WTC11 (cell line): ENCODE data around the gene MRNIP. TPM values are rescaled to one million over a fixed set of nuclear protein-coding genes. Genes with fewer than 3 reads are reported as not detected.

Experiments used
- ATAC-seq: fragments of 200-7000 bp; cut with Tn5 transposase; 2 replicates; pipeline ENCODE4 v1.10.0; 2021; ENCODE audit warnings: mild to moderate bottlenecking, moderate library complexity
- CTCF ChIA-PET: fragments of 300-600 bp; sonication (Branson Sonifier 250); formaldehyde crosslinking; loops from one replicate; lab custom pipeline; 2021; ENCODE audit warnings: antibody characterized with exemption; lab: Charles Lee
- POLR2A ChIA-PET: fragments of 350-600 bp; sonication (Branson Sonifier 250); formaldehyde crosslinking; loops from one replicate; lab custom pipeline; 2021; ENCODE audit warnings: antibody characterized with exemption; lab: Charles Lee
- DNase-seq: peaks from one replicate; pipeline ENCODE4 v3.0.0; 2021; ENCODE audit warnings: low spot score
- H3K27ac Mint-ChIP-seq: 2 replicates; pipeline ENCODE4 v1.8.0; 2021; ENCODE audit warnings: mixed read lengths
- H3K27me3 Mint-ChIP-seq: 2 replicates; pipeline ENCODE4 v1.8.0; 2021; ENCODE audit warnings: low read depth, mild to moderate bottlenecking, moderate library complexity, mixed read lengths
- H3K36me3 Mint-ChIP-seq: 2 replicates; pipeline ENCODE4 v1.8.0; 2021; ENCODE audit warnings: mixed read lengths
- H3K4me1 Mint-ChIP-seq: 2 replicates; pipeline ENCODE4 v1.8.0; 2022; ENCODE audit warnings: mixed read lengths
- H3K4me3 Mint-ChIP-seq: 2 replicates; pipeline ENCODE4 v1.8.0; 2021; ENCODE audit warnings: mild to moderate bottlenecking, moderate library complexity, mixed read lengths
- H3K9me3 Mint-ChIP-seq: 2 replicates; pipeline ENCODE4 v1.8.0; 2021; ENCODE audit warnings: mixed read lengths
- ATF6 ChIP-seq: sonication (generic); formaldehyde crosslinking; IDR thresholded peaks from 2 replicates; pipeline ENCODE4 v1.8.1; 2023; ENCODE audit warnings: mild to moderate bottlenecking, missing genetic modification reagents
- CTCF ChIP-seq: fragments of 200-600 bp; IDR thresholded peaks from 2 replicates; pipeline ENCODE4 v1.8.0; 2022; ENCODE audit warnings: antibody characterized with exemption
- ELF4 ChIP-seq: sonication (generic); formaldehyde crosslinking; IDR thresholded peaks from 2 replicates; pipeline ENCODE4 v1.8.1; 2022; ENCODE audit warnings: low read depth, mild to moderate bottlenecking, moderate library complexity, missing genetic modification reagents
- FOXK1 ChIP-seq: sonication (generic); formaldehyde crosslinking; IDR thresholded peaks from 2 replicates; pipeline ENCODE4 v1.8.0; 2022; ENCODE audit warnings: mild to moderate bottlenecking, moderate library complexity, missing genetic modification reagents
- MXD4 ChIP-seq: fragments of 250-450 bp; sonication (Bioruptor Pico); IDR thresholded peaks from 2 replicates; pipeline ENCODE4 v1.8.0; 2021; ENCODE audit warnings: mild to moderate bottlenecking, moderate library complexity, borderline replicate concordance
- NFE2L1 ChIP-seq: sonication (generic); formaldehyde crosslinking; IDR thresholded peaks from 2 replicates; pipeline ENCODE4 v1.8.1; 2023; ENCODE audit warnings: missing genetic modification reagents
- RELA ChIP-seq: sonication (generic); formaldehyde crosslinking; IDR thresholded peaks from 2 replicates; pipeline ENCODE4 v1.8.1; 2022; ENCODE audit warnings: missing genetic modification reagents, mild to moderate bottlenecking, borderline replicate concordance
- TEAD4 ChIP-seq: sonication (generic); formaldehyde crosslinking; IDR thresholded peaks from 2 replicates; pipeline ENCODE4 v1.8.0; 2022; ENCODE audit warnings: mild to moderate bottlenecking, missing genetic modification reagents
- TP53 ChIP-seq: sonication (generic); formaldehyde crosslinking; IDR thresholded peaks from 2 replicates; pipeline ENCODE4 v1.8.1; 2023; ENCODE audit warnings: mild to moderate bottlenecking, missing genetic modification reagents
- USF2 ChIP-seq: sonication (generic); formaldehyde crosslinking; IDR thresholded peaks from 2 replicates; pipeline ENCODE4 v1.8.1; 2023; ENCODE audit warnings: mild to moderate bottlenecking, missing genetic modification reagents, moderate library complexity
- ZBTB21 ChIP-seq: sonication (generic); formaldehyde crosslinking; IDR thresholded peaks from 2 replicates; pipeline ENCODE4 v1.8.1; 2023; ENCODE audit warnings: mild to moderate bottlenecking, missing genetic modification reagents, borderline replicate concordance
- ZBTB43 ChIP-seq: sonication (generic); formaldehyde crosslinking; IDR thresholded peaks from 2 replicates; pipeline ENCODE4 v1.8.1; 2023; ENCODE audit warnings: mild to moderate bottlenecking, missing genetic modification reagents
- ZNF396 ChIP-seq: fragments of 250-450 bp; sonication (Bioruptor Pico); IDR thresholded peaks from 2 replicates; pipeline ENCODE4 v1.8.0; 2021; ENCODE audit warnings: mild to moderate bottlenecking, moderate library complexity, borderline replicate concordance
- ZNF416 ChIP-seq: fragments of 250-450 bp; sonication (Bioruptor Pico); IDR thresholded peaks from 2 replicates; pipeline ENCODE4 v1.9.0; 2021; ENCODE audit warnings: mild to moderate bottlenecking, inconsistent platforms
- total RNA-seq: library from RNA; stranded (reverse); gene quantifications from 3 replicates; pipeline ENCODE4 v1.2.3, GENCODE V29; 2021
- TF ChIP-seq, protein P1 (sequence below): sonication (generic); formaldehyde crosslinking; IDR thresholded peaks from 2 replicates; pipeline ENCODE4 v1.8.1; 2023; ENCODE audit warnings: mild to moderate bottlenecking, missing genetic modification reagents, borderline replicate concordance
- TF ChIP-seq, protein P2 (sequence below): sonication (generic); formaldehyde crosslinking; IDR thresholded peaks from 2 replicates; pipeline ENCODE4 v1.8.1; 2022; ENCODE audit warnings: low read depth, missing genetic modification reagents, borderline replicate concordance
- TF ChIP-seq, protein P3 (sequence below): sonication (generic); formaldehyde crosslinking; IDR thresholded peaks from 2 replicates; pipeline ENCODE4 v1.8.1; 2022; ENCODE audit warnings: missing genetic modification reagents, borderline replicate concordance

The MRNIP gene
- total RNA-seq, 1 experiment from 2014 or later = 42.0 TPM

GRCh38 chr5:179887095-179887494 is 28.5 kb upstream of the MRNIP start:
- POLR2A ChIA-PET = no interaction called here
- Mint-ChIP-seq H3K9me3 (peaks cover 28% of the 10 kb centered on the region), H3K36me3 (peaks cover 80% of the 10 kb centered on the region), H3K27ac (no peak overlapping the region)
- CTCF ChIA-PET = interaction anchor here (1.0 to 1.1 kb wide), 2 partner anchors 16 to 21 kb away, joined by 3 read pairs; no protein-coding TSS in a partner anchor
- ATAC-seq (no peak), DNase-seq (no peak)
- TF ChIP-seq TP53 (CRISPR knock-in tag) = no peak
- TF ChIP-seq MXD4 (CRISPR knock-in tag) = no peak
- TF ChIP-seq ZBTB21 (CRISPR knock-in tag) = no peak
- no peak for TF ChIP-seq ELF4 (CRISPR knock-in tag)
- TF ChIP-seq, protein P1, sequence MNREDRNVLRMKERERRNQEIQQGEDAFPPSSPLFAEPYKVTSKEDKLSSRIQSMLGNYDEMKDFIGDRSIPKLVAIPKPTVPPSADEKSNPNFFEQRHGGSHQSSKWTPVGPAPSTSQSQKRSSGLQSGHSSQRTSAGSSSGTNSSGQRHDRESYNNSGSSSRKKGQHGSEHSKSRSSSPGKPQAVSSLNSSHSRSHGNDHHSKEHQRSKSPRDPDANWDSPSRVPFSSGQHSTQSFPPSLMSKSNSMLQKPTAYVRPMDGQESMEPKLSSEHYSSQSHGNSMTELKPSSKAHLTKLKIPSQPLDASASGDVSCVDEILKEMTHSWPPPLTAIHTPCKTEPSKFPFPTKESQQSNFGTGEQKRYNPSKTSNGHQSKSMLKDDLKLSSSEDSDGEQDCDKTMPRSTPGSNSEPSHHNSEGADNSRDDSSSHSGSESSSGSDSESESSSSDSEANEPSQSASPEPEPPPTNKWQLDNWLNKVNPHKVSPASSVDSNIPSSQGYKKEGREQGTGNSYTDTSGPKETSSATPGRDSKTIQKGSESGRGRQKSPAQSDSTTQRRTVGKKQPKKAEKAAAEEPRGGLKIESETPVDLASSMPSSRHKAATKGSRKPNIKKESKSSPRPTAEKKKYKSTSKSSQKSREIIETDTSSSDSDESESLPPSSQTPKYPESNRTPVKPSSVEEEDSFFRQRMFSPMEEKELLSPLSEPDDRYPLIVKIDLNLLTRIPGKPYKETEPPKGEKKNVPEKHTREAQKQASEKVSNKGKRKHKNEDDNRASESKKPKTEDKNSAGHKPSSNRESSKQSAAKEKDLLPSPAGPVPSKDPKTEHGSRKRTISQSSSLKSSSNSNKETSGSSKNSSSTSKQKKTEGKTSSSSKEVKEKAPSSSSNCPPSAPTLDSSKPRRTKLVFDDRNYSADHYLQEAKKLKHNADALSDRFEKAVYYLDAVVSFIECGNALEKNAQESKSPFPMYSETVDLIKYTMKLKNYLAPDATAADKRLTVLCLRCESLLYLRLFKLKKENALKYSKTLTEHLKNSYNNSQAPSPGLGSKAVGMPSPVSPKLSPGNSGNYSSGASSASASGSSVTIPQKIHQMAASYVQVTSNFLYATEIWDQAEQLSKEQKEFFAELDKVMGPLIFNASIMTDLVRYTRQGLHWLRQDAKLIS = no peak
- no peak for TF ChIP-seq CTCF
- no peak for TF ChIP-seq TEAD4
- TF ChIP-seq NFE2L1 (CRISPR knock-in tag) = no peak
- TF ChIP-seq ZNF396 (CRISPR knock-in tag) = no peak
- TF ChIP-seq, protein P2, sequence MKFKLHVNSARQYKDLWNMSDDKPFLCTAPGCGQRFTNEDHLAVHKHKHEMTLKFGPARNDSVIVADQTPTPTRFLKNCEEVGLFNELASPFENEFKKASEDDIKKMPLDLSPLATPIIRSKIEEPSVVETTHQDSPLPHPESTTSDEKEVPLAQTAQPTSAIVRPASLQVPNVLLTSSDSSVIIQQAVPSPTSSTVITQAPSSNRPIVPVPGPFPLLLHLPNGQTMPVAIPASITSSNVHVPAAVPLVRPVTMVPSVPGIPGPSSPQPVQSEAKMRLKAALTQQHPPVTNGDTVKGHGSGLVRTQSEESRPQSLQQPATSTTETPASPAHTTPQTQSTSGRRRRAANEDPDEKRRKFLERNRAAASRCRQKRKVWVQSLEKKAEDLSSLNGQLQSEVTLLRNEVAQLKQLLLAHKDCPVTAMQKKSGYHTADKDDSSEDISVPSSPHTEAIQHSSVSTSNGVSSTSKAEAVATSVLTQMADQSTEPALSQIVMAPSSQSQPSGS = no peak
- TF ChIP-seq ATF6 (CRISPR knock-in tag) = no peak
- no peak for TF ChIP-seq RELA (CRISPR knock-in tag)
- no peak for TF ChIP-seq USF2
- TF ChIP-seq ZBTB43 (CRISPR knock-in tag) = no peak
- TF ChIP-seq, protein P3, sequence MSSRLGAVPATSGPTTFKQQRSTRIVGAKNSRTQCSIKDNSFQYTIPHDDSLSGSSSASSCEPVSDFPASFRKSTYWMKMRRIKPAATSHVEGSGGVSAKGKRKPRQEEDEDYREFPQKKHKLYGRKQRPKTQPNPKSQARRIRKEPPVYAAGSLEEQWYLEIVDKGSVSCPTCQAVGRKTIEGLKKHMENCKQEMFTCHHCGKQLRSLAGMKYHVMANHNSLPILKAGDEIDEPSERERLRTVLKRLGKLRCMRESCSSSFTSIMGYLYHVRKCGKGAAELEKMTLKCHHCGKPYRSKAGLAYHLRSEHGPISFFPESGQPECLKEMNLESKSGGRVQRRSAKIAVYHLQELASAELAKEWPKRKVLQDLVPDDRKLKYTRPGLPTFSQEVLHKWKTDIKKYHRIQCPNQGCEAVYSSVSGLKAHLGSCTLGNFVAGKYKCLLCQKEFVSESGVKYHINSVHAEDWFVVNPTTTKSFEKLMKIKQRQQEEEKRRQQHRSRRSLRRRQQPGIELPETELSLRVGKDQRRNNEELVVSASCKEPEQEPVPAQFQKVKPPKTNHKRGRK = no peak
- no peak for TF ChIP-seq ZNF416 (CRISPR knock-in tag)
- no peak for TF ChIP-seq FOXK1 (CRISPR knock-in tag)
- TF ChIP-seq, all 79 proteins: peak for 0
- Mint-ChIP-seq H3K4me3 (no peak overlapping the region), H3K27me3 (peaks cover 2% of the 10 kb centered on the region; the same call in 1 of the 2 replicates), H3K4me1 (no peaks in the 10 kb centered on the region)
